Kasumi-1 (cell line): Measurements from ENCODE around the gene SPAG16.

Experiments
- DNase-seq, 2 experiments: peaks; one replicate each; lab custom pipeline; 2025; lab: John Stamatoyannopoulos, UW

The SPAG16 gene

DNA sequence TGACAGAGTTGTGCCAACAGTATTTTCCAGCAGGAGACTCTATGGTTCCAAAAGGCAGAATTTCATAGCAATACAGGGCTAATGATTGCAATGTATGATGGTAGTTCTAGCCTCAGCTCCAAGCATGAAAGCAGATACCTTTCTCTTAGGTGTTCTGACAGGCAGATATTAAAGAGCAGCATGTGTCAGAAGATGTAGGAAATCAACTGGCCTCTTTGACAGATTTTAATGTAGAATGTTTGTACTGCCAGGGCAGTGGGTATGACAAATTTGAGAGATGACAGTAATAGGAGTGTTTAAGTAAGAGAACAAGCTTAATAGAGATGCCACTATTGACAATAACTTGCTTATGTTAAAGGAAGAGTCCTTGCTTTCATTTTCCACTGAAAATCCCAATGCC, 1105.1 kb downstream of the SPAG16 start:
- no peak for DNase-seq

GRCh38 chr2:214393796-214394195, 1109.5 kb downstream of the SPAG16 start:
- DNase-seq: no peak

DNA sequence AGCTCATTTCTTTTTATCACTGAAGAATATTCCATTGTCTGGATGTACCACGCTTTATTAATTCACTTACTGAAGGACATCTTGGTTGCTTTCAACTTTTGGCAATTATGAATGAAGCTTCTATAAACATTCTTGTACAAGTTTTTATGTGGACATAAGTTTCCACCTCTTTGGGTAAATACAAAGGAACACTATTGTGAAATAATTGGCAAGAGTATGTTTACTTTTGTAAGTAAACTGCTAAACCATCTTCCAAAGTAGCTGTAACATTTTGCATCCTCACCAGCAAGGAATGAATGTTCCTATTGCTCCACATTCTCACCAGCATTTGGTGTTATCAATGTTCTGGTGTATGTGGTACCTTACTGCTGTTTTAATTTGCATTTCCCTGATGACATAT, 1110.8 kb downstream of the SPAG16 start:
- no peak for DNase-seq

- DNase-seq: no peak
These were observed 1117.3 kb downstream of the SPAG16 start for GRCh38 chr2:214401580-214401979.

- DNase-seq: no peak
These were observed 1126.0 kb downstream of the SPAG16 start for GRCh38 chr2:214410128-214410775.

DNA sequence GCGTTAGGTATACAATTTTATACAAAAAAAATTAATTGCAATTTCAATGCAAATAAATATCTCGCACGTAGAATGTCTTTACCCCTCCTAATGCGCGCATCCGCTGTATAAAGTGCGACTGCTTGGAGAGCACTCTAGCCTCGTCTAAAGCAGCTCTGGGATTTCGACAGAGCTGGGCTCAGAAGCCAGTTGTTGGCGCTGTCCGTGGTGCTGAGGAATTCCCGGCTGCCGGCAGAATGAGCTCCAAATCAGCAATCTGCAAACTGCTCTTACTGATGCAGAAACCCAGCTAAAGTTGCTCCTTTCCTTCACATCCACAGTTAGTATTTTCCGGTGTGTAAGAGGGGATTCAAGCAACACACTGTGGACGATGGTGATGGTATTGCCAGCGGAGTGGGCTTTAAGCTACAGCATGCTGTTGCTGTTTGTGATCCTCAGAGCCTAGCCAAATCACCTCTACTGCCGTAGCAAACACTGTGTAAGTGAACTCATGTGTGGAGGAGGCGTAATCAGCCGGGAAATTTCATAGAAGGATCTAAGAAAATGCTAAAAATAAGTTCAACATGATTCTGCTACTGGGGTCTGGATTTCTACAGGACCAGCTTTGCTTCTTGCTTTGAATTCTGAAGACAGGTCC, 1126.8 kb downstream of the SPAG16 start, which contains the start of gene VWC2L:
TSS of gene VWC2L (plus strand) at position 137 of the 637 bp plus-strand sequence. CDS start 3,140 bp downstream, outside the sequence.
- DNase-seq: peak; percentile 35 to 51

GRCh38 chr2:214412679-214413078, 1128.4 kb downstream of the SPAG16 start:
- DNase-seq: no peak

- no peak for DNase-seq
These were observed 1152.2 kb downstream of the SPAG16 start for GRCh38 chr2:214436470-214436869.

DNA sequence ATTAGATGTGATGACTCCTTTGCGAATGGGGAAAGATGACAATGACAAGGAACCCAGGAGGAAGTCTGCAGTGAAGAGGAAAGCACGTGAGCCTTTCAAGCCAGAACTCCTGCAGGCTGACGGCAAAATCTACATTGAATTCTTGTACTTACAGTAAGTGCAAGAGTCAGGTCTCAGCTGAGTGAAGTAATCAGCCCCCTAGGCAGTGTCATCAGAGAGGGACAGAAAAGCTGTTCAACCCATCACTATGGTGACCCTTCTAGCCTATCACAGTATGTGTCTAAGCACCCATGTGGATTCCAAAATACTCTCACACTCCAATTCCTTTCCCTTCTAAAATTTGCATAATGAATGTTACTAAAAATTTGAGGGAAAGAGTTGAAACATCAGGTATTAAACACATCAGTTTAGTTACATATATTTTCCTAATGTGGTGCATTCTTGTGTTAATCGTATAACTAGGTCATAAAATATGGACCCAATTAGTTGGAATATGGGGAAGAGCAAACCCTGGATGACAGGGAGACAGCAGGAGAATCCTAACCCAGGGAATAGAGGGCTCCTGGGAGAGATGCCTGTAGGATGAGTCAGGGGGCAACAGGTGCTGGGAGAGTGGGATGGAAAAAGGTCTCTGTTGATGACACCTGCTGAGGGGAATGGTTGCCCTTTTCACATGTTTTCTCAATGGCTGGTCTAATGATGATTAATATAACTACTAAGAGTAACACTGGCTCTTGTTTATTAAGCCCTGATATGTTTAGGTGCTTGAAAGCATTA, 1166.0 kb downstream of the SPAG16 start:
- no peak for DNase-seq

DNA sequence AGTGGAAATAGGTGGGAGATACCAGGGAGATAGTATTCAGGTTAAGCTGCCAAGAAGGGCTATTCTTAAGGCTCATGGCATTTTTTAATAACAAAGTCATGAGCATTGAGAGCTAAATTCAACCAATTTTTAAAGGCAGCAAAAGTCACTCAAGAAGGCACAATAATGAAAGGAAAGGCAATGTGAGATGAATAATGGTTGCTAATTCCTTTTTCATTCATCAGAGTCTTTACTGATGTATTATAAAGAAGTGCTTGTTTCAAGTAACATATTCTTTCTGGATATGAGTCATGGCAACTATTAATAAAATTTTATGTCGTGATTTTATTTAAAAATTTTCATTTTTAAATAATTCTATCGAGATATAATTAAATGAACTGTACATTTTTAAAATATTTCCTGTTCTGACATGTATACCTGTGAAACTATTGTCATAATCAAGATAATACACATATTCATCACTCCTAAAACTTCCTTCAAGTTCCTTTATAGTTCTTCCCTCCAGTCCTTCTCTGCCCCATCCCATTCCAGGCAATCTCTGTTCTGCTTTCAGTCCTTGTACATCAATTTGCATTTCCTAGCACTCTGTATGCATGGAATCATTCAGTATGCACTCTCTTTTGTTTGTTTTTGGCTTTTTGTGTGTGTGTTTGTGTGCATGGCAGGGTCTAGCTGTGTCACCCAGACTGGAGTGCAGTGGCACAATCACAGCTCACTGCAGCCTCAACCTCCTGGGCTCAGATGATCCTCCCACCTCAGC, 1167.4 kb downstream of the SPAG16 start:
- DNase-seq: no peak
